HG03378 (cell line): ENCODE data around the gene XCL2.
"Not testable (repeated sequence)": the region's sequence is repeated elsewhere in the genome, so short reads cannot be mapped to it uniquely, and the experiment has no call there.

Experiments
- ATAC-seq: cut with Tn5 transposase; IDR thresholded peaks from one replicate; pipeline ENCODE4 v1.9.1; 2021; ENCODE audit warnings: mild to moderate bottlenecking, moderate library complexity; ENCODE audit not compliant: unreplicated experiment

XCL2 gene

GRCh38 chr1:168560370-168560769, 16.6 kb upstream of the XCL2 start:
- ATAC-seq = no peak

DNA sequence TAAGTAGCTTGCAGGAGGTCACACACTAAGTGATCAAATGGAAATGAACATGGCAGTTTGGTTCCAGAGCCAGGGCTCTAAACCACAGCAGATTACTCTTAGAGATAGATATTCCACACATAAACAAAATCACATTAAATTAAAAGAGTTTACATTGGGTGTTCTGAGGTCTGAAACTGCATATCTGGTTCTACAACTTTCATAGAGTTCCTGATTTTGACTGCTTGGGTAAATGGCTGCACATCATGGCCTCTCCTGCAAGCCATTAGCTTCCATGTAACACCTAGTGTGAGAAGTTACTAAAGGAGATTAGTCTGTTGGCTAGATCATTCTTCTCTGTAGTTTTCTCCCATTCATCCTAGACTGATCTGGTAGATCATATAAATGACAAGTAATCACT, 12.8 kb upstream of the XCL2 start:
- ATAC-seq = no peak

DNA sequence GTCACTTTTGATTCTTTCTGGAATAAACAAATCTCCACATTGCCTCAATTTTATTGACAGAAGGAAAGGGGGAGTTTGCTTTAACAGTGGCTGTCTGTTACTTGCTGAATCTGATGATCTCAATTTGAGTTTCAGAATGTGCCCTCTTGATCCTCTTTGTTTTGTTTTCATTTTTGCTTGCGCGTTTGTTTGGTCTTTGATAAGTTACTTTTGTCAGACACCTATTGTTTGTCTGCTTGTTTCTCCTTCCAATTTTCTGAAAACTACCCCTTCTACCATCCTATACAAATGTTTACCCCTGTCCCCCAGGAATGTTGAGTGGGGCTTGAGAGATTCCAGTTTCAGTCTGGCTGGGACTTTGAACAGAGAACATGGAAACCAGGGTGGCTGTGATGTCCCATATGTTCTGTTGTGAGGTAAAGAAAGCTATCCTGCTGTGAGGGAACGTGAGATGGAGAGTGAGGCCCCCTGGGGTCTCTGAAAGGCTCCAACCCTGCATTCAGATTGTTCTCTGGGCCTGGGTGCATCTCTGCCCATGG, 11.8 kb upstream of the XCL2 start:
- ATAC-seq = no peak

GRCh38 chr1:168554603-168555483, 11.0 kb upstream of the XCL2 start:
- ATAC-seq = no peak

GRCh38 chr1:168553680-168554553, 10.1 kb upstream of the XCL2 start:
- no peak for ATAC-seq

DNA sequence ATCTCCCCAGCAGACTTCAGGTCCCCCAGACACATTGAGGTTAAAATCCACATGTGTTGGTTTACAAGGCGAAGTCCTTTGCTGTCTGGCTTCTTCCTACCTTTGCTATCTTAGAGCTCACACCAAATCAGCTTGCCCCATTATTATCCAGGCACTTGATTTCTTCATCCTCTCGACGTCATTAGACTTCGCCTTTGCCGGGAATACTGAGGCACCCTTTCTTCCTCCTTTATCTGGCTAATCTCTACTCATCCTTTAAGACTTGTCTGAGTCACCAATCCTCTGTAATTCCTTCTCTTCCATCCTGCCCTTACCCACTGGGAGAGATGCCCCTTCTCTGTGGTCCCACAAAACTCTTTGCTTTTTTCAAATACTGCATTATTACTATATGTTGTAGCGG, 9.2 kb upstream of the XCL2 start:
- ATAC-seq = no peak

GRCh38 chr1:168551688-168552087, 7.9 kb upstream of the XCL2 start:
- no peak for ATAC-seq

GRCh38 chr1:168550971-168551370, 7.2 kb upstream of the XCL2 start:
- ATAC-seq = no peak

- not testable (repeated sequence) for ATAC-seq
These were observed 2.7 kb upstream of the XCL2 start for GRCh38 chr1:168546553-168546895.

- ATAC-seq = not testable (repeated sequence)
These were observed 2.1 kb upstream of the XCL2 start for GRCh38 chr1:168545678-168546552.

DNA sequence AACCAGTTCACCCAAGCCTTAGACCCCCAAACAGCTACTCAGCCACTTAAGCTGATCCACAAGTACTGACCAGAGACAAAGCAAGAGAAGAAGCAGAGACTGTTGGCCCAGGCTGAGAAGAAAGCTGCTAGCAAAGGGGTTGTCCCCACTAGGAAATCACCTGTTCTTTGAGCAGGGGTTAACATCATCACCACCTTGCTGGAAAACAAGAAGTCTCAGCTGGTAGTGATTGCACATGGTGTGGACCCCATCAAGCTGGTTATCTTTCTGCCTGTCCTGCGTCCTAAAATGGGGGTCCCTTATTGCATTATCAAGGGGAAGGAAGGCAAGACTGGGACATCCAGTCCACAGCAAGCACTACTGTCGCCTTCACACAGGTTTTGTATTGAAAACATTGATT, 819 bp downstream of the XCL2 start:
- not testable (repeated sequence) for ATAC-seq

DNA sequence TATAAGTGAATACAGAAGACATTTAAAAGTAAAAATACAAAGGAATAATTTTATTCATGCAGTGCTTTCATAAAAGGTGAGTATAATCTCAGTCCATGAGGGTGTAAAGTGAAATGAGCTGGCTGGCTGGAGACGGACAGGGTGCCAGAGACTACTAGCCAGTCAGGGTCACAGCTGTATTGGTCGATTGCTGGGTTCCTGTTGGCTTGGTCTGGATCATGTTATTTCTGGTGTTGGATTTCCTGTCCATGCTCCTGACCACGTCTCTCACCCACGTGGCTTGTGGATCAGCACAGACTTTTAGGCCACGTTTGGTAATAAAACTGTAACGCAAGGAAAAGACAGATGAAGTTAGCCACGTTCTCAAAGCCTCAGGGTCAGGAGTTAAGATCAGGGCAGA, 3.0 kb downstream of the XCL2 start:
- ATAC-seq = not testable (repeated sequence)

GRCh38 chr1:168535536-168535935, 8.3 kb downstream of the XCL2 start:
- peak; percentile 87 for ATAC-seq

- no peak for ATAC-seq
These were observed 12.0 kb downstream of the XCL2 start for GRCh38 chr1:168531615-168532345.

DNA sequence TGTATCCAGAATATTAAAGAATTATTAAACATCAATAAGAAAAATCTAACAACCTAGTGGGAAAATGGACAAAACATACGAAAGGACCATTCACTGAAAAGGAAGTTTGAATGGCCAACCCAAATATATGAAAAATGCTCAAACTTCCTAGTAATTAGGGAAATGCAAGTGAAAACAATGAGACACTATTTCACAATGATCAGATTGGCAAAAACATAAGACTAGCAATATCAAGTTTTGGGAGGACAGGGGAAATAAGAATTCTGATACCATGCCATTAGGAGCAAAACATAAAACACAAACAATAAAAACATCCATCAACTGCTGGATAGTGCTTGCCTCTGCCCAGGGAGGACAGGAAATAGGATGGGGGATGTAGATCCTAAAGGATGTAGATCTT, 14.3 kb downstream of the XCL2 start:
- no peak for ATAC-seq

GRCh38 chr1:168521401-168522000, 22.3 kb downstream of the XCL2 start:
- ATAC-seq = no peak

DNA sequence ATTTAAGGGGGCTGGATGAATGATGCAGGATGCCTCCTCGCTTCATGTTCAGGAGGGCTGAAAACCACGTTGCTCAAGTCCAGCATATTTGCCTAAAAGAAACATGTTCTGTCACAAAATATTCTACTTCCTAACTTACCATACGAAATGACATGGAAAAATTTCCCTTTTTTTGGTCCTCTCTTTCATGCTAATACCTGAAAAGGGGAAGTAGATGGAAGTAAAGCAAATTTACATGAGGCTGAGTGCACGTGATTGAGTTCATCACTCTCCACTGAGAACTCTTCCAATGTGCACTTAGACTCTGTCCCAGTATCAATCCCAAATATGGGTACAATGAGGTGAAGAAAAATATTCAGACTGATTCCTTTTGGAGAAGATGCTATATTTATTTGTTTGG, 23.0 kb downstream of the XCL2 start:
- ATAC-seq = no peak

DNA sequence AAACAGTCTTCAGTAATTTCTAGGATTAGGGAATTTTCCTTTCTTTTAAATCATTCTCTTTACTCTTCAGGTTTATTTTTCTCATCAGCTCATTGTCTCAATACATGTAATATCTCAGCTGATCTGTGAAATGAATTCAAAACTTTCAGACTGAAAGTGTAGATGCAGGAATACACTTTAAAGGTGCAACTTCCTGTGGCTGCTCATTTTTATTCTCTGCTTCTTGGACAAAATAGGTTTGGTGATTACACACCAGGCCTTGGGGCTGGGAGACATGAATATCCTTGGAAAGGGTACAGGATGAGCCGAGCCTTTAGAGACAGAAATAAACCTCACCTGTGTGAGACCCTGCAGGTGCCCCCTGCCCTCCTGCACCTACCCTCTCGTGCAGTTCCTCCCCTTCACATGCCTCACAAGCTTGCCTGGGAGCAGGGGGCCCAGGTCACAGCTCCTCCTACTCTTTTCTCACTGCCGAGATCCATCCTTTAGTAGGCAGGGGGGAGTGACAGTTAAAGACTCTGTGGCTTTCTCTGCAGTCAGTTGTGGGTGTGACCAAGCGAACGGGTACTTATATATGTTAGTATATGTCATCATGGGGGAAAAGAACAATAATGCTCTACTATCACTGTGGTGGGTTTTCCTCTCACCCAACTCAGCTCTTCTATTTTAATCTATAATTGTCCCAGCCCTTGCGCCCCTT, 23.6 kb downstream of the XCL2 start:
- ATAC-seq = no peak

DNA sequence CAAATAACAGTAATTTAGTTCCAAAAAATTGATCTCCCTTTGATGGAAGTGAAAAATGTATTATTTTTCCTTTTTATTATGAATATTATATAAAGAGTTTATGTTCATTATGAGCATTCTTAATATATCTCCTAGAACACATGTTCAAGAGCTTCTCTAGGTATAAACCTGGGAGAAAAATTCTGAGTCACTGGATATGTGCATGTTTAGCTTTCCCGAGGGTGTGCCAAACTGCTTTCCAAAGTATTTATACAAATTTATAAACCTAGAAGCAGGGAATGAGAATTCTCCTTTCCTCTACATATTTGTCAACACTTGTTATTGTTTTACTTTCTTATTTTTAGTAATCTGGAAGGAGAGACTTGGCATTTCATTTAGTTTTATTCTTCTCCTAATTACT, 25.0 kb downstream of the XCL2 start:
- ATAC-seq = no peak
